GM19463 (cell line): Measurements from ENCODE around the gene CHST2.

Source experiments
- ATAC-seq: cut with Tn5 transposase; IDR thresholded peaks from one replicate; pipeline ENCODE4 v1.9.1; 2021; ENCODE audit warnings: mild to moderate bottlenecking, moderate library complexity; ENCODE audit not compliant: unreplicated experiment

The CHST2 gene

DNA sequence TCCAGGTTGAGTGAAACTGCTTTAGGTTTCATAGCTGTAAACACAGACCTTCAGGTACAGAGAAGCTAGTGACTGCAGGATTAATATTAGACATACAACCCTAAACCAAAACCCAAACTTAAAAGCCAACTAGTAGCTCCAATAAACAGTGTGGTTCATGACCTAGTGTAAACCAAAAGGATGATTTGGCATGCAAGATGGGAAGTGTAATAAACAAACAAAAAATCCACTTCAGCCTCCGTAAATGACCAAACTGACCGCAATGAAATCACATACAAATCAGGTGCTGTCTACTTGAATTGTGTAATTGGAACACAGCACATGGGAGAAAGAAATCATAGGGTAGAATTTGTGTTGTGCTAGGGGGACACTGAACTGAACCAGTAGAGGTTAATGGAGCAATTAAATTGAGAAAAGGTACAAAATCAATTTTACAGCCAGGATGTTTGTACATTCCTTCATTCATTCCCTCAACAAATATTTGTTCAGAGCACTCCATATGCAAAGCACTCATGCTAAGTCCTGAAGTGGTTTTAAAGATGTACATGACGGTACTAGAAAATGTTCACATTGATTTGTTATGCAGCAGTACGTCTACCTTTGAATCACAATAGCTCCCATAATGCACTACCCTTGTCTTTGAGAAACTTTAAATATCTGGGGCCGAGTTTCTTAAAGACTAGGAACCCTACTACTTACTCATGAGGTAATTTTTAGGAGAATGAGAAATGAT lies 21.4 kb upstream of the CHST2 start:
- no peak for ATAC-seq

GRCh38 chr3:143099210-143099609 lies 20.4 kb upstream of the CHST2 start:
- ATAC-seq: no peak

GRCh38 chr3:143099690-143100089 lies 19.9 kb upstream of the CHST2 start:
- no peak for ATAC-seq

DNA sequence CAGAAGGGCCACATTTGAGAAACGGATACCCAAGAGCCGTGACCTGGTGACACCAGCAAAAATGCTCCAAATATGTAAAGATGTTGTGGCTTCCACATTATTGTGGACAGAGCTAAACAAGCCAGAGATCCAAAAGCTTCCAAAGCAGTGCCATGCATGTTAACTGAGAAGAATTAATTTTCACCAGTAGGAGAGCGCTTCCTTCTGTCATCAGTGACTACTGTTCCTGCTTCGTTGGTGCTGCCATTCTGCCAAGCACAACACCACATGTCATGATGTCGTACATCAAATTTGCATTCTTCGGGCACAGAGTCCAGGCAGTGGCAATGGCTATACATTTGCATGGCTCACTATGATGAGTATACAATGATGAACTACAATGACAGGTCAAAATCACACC lies 19.1 kb upstream of the CHST2 start:
- ATAC-seq: no peak

DNA sequence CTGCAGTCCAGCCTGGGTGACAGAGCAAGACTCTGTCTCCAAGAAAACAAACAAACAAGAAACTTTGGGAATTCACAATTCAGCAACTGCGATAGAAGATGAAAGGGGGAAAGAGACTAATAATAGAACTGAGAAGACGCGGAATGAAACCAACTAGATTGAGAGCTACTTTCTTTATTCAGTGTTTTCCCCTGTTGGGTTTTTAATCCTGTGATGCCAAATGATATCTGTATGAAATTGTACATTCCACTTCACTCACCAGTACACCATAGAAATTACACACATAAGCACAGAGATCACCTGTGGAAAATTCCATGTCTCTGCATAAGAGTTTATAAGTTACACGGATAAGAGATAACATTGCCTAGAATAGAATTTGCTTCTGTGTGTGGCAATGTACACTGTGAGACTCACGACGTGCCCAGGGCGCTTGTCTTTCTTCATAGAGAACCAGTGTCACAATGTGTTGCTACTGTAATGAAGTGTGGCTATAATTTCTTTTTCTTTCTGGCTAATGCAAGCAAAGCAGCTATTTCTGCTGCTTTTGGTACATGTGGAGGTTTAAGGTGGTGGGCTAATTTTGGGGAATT lies 17.7 kb upstream of the CHST2 start:
- no peak for ATAC-seq

DNA sequence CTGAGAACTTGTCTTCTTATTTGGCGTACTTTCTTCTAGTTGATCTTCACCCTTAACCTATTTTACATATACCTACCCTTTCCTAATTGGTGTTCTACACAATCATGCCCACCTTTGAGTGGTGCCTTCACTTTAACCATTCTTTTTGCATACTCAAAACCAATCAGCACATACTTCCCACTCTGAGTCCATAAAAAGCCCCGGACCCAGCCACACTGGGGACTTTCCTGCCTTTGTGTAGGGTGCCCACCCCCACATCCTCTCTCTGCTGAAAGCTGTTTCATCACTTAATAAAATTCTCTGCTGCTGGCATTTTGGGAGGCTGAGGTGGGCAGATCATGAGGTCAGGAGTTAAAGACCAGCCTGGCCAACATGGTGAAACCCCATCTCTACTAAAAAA lies 15.9 kb upstream of the CHST2 start:
- peak; percentile 83 for ATAC-seq

- ATAC-seq: no peak
Measured at GRCh38 chr3:143105170-143105569, 14.4 kb upstream of the CHST2 start.

DNA sequence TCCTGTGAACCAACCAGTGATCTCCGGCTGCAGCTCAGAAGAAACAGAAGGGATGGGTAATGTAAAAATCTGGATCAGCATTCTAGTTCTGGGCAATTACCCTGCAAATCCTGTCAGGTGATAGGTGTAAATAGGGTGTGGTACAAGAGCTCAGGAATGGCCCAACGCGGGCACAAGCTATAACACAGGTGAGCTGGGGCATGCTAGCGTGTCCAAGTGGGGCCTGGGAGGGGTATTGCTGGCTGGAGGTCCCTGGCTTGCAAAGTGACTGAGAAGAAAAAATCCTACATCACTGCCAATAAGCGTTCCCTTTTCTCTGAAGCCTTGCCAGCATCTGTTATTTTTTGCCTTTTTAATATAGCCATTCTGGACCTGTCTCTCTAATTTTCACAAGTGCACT lies 9.7 kb upstream of the CHST2 start:
- no peak for ATAC-seq

DNA sequence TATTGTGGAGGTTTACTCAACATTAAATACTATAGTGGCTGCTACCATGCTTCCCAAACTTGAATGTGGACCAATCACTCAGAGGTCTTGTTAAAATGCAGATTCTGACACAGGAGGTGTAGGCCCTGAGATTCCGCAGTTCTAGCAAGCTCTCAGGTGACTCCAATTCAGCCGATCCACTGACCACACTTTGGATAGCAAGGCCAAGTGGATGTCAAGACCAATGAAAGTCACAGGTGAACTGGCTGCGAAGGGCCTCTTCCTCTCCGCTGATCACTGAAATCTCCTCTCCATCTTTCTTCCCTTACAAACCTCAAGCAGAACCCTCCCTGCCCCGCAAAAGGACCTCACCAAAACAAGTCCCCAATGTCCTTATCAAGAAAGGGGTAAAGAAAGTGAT lies 9.2 kb upstream of the CHST2 start:
- no peak for ATAC-seq

DNA sequence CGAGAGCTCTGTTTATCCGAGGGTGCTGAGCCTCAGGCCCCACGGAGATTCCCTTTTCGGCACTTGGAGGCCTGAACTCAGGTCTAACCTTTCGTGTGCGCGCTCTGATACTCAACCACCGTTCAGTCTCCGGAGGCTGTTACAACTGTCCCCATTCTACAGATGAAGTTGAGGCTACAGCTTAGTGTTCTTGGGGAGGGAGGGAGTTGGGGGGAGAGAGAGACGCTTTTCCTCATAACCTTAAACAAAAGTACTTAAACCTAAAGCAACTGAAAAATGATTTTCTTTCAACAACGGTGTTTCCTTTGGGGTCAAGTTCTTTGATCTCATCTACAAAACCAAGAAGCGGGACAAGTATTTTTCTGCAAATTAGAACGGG lies 952 bp upstream of the CHST2 start:
- no peak for ATAC-seq

DNA sequence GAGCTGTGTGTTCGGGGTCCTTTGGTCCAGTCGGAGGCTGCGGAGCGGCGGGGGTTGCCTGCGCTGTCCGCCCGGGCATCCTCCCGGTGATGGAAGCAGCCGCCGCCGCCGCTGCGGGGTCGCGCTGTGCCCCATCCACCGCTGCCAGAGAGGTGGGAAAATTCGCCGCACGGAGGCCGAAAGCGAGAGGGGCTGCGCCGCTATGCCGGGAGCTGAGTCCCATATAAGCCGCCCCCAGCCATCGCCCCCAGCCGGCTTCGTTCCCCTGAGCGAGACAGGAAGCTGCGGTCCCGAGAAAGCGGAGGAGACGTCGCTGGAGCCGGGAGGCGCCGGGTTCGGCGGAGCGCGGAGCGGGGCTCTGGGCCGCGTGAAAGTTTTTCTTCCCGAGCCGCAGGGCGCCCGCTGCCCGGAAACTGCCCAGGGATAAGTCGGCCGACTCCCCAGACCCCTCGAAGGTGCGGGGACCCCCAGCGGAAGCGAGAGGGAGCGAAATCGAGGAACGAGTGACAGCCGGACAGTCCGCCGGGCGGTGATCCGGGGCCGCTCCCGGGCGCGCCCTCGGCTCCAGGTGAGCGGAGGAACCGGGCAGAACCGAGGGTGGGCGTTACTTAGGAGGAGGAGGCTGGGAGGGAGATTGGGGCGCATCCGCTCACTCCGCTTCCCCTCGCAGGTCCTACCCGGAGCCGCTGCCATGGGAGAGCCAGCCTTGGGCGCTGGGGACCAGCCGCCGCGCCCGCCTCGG lies 574 bp downstream of the CHST2 start:
- ATAC-seq: peak; percentile 3

DNA sequence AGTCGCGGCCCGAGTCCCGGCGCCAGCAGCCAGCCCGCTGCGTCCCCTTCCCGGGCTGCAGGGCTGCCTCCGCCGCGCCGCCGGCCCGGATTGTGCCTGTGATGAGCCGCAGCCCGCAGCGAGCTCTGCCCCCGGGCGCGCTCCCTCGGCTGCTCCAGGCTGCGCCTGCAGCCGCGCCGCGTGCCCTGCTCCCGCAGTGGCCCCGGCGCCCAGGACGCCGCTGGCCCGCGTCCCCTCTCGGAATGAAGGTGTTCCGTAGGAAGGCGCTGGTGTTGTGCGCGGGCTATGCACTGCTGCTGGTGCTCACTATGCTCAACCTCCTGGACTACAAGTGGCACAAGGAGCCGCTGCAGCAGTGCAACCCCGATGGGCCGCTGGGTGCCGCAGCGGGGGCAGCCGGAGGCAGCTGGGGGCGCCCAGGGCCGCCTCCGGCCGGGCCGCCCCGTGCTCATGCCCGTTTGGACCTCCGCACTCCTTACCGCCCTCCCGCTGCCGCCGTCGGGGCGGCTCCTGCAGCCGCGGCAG lies 1.2 kb downstream of the CHST2 start:
- peak; percentile 30 for ATAC-seq

- no peak for ATAC-seq
Measured at GRCh38 chr3:143121241-143122088, 1.9 kb downstream of the CHST2 start.

DNA sequence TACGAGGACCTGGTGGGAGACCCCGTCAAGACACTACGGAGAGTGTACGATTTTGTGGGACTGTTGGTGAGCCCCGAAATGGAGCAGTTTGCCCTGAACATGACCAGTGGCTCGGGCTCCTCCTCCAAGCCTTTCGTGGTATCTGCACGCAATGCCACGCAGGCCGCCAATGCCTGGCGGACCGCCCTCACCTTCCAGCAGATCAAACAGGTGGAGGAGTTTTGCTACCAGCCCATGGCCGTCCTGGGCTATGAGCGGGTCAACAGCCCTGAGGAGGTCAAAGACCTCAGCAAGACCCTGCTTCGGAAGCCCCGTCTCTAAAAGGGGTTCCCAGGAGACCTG lies 2.5 kb downstream of the CHST2 start:
- no peak for ATAC-seq

DNA sequence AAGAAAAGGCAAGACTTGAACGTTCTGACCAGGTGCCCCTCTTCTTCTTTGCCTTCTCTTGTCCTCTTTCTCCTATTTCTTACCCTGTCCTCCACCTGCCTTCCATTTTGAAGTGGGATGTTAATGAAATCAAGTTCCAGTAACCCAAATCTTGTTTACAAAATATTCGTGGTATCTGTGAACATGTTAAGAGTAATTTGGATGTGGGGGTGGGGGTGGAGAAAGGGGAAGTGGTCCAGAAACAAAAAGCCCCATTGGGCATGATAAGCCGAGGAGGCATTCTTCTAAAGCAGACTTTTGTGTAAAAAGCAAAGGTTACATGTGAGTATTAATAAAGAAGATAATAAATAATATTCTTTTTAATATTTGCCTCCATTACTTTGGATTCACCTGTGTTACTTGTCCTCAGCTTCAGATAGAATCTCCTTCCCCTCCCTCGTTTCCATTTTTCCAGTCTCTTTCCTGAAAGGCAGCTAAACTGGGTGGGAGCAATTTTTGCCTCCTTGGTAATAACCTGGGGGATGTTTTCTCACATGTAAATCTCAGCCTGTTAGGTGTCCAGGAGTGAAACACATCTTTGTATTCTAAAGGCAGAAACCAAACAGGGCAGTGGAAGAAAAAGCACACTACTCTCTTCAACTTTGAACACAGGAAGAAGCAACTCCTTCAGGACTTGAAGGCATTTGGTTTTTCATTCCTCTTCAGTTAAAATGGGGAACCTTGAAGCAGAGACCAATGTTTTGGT lies 3.2 kb downstream of the CHST2 start:
- no peak for ATAC-seq

DNA sequence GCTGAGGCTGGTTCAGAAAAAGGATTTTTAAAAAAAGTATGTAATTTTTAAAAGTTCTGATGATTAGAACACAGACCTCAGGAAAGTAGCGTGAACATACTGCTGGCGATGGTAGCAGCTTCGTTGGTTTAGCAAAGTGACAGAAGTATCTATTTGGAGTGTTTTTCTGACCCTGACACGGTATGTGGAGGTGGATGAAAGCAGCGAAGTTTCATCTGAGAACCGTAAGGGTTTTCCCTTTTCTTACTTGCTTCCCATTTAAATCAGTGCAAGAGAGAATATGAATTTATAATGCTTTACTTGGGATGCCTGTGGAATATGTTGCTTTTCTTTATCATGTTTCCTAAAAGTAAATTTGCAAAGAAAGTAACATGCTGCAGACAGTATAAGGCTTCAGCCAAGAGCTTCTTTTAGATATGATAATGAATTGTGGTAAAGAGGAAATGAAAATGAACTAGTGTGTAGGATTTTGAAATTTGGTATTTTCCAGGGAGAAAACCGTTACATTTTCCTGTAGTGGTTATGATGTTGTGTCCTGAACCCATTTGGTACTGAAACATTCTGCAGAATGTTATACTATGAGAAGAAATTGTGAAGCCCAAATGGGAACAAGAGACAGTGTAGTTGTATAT lies 3.9 kb downstream of the CHST2 start:
- no peak for ATAC-seq

GRCh38 chr3:143124601-143125520 lies 5.3 kb downstream of the CHST2 start:
- no peak for ATAC-seq

- ATAC-seq: no peak
Measured at GRCh38 chr3:143127801-143128200, 8.2 kb downstream of the CHST2 start.
